Measurements from ENCODE around the gene LSM14B.

The LSM14B gene

DNA sequence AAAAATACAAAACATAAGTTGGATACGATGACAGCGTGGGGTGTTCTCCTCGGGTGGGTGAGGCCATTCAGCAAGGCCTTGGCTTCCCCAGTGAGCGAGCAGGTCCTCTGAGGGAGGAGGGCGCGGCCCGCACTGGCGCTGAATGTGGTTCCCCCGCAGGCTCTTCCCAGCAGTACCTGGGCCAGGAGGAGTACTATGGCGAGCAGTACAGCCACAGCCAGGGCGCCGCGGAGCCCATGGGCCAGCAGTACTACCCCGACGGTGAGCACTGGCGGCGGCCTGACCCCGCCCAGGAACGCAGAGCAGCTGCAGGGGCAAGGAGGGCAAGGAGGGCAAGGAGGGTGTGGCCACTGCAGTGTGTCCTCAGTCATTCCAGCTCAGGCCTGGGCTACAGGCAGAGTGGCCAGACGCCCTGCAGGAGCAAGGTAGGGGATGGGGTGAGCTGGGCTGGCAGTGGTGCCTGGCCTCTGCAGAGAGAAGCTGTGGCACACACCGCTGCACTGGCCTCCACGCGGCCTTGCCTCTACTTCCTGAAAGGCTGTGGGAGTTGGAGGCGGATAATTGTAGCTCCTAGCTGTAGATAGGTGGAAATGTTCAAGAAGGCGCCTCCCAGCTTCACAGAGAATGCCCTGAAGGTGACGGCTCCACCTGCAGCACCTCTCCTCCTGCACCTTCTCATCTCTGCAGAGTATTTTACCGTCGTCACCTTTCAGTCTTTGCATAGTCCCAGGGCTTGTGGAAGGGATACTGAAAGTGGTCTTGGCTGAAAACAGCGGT lies 41.9 kb downstream of the LSM14B start:
- no peak for DNase-seq (ENCODE audit: low spot score)

- DNase-seq (ENCODE audit: low spot score): no peak
These were observed 42.8 kb downstream of the LSM14B start for GRCh38 chr20:62164879-62165761.

- no peak for DNase-seq (ENCODE audit: low spot score)
These were observed 43.6 kb downstream of the LSM14B start for GRCh38 chr20:62165762-62166399.

- DNase-seq (ENCODE audit: low spot score): no peak
These were observed 45.2 kb downstream of the LSM14B start for GRCh38 chr20:62167474-62167873.

- DNase-seq (ENCODE audit: low spot score): no peak
These were observed 45.8 kb downstream of the LSM14B start for GRCh38 chr20:62168061-62168460.

- no peak for DNase-seq (ENCODE audit: low spot score)
These were observed 46.7 kb downstream of the LSM14B start for GRCh38 chr20:62168890-62169435.

GRCh38 chr20:62170536-62170935 lies 48.3 kb downstream of the LSM14B start:
- DNase-seq (ENCODE audit: low spot score): no peak

DNA sequence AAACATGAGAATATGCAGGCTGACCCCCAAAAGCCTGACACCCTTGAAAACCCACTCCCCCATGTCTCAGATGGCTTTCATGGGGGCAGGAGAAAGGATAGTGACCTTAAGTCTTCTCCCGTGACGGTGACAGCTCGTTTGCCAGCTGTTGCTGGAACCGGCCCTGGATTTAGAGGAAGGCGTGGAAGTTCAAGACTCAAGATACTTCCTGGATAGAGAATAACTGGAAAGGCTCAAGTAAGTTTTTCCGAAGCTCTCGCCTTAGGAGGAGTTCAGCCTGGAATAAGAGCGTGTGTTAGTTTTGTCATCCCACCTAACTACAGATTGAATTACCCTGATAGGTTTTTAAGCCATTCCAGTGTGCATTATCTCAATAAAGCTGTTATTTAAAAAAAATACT lies 49.0 kb downstream of the LSM14B start:
- no peak for DNase-seq (ENCODE audit: low spot score)

DNA sequence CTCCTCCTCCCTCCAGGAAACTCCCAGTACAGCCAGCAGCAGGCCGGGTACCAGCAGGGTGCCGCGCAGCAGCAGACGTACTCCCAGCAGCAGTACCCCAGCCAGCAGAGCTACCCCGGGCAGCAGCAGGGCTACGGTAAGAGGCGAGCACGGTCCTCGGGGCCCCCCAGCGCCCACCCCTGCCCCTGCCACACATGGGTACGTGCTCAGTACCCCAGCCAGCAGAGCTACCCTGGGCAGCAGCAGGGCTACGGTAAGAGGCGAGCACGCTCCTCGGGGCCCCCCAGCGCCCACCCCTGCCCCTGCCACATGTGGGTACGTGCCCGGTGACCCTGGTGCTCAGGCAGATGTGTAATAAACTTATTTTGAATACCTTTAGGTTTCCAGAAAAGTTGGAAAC lies 50.4 kb downstream of the LSM14B start:
- no peak for DNase-seq (ENCODE audit: low spot score)

- no peak for DNase-seq (ENCODE audit: low spot score)
These were observed 51.9 kb downstream of the LSM14B start for GRCh38 chr20:62174021-62174804.

DNA sequence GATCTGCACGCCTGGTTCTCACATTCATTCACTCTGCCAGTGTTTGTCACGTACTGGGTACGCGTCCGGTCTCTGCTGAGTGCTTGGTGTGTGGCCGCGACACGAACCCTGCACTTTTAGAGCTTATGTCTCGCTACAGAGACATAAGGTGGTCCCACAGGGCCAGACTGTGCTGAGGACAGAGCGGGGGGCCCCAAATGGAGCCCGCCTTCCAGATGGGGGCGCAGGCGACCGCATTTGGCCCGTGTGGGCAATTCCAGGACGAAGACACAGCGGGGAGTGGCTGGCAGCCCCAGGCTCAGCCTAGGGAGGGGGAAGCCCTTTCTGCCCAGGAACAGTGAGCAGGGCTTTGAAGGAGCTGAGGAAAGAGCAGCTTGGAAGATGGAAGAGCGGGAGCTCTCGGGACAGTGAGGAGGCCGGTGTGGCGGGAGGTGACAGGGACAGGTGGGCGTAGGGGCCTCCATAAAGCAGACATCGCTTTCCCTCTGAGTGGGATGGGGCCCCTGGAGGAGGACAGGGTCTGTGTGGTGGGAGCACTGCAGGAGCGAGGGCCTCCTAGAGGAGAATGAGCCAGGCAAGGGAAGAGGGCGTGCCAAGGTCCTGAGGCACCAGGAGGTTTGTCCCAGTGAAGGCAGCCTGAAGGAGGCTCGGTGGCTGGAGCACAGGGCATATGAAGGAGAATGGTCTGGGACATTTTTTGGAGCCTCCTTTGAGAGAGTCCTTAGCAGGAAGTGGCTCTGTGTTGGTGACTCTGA lies 52.8 kb downstream of the LSM14B start:
- DNase-seq (ENCODE audit: low spot score): no peak

DNA sequence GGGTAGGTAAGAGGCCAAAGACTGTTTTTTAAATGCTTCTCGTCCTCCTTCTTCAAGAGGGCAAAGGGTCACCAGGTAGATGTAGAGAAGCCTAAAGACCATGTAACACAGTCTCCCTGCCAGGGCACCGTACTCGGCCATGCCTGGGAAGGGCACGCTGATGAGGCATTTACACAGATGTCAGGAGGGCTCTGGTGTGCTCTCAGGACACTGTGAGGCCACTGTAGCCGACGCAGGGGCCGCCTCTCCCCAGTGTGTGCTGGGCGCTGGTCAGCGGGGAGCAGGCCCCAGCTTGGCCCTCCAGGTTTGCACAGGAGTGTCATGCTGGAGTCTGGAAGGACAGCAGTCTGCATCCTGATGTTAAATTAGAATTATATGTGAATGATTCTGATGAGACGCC lies 53.4 kb downstream of the LSM14B start:
- DNase-seq (ENCODE audit: low spot score): no peak

GRCh38 chr20:62176866-62177265 lies 54.6 kb downstream of the LSM14B start:
- DNase-seq (ENCODE audit: low spot score): no peak

DNA sequence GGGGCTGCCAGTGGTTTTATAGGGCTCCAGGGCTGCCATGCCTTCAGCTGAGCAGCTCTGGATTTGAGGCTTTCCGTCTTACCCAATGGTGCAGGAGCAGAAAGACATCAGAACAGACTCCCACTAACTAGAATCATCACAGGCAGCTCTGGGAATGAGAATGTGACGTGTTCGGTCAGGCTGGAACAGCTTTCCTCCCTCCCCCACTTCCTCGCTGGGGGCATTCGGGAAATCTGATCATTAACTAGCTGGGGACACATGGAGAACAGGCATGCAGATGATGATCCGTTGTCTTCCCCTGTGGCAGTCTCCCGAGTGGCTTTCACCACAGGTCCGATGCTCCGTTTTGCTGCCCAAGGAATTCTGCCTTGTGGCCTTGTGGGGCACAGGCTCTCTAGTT lies 55.0 kb downstream of the LSM14B start:
- DNase-seq (ENCODE audit: low spot score): no peak

GRCh38 chr20:62178316-62179161 lies 56.3 kb downstream of the LSM14B start:
- DNase-seq (ENCODE audit: low spot score): no peak

DNA sequence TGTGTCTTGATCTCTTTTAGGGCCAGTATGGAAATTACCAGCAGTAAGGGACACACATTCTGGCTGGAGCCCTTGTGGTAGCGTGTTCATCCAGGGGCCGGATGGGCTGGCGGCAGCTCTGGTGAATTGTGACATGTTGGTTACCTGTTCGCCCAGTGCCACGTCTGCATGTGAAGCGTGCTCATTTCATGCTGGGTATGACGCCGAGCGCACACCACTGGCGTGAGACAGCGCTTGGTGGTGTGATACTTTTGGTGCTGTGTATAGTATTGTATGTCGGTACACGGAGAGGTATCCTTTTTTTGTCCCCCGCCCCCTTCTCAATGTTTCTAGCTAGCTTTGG lies 56.9 kb downstream of the LSM14B start:
- DNase-seq (ENCODE audit: low spot score): no peak

- DNase-seq (ENCODE audit: low spot score): peak; percentile 6
These were observed 59.5 kb downstream of the LSM14B start for GRCh38 chr20:62181808-62182207.

DNA sequence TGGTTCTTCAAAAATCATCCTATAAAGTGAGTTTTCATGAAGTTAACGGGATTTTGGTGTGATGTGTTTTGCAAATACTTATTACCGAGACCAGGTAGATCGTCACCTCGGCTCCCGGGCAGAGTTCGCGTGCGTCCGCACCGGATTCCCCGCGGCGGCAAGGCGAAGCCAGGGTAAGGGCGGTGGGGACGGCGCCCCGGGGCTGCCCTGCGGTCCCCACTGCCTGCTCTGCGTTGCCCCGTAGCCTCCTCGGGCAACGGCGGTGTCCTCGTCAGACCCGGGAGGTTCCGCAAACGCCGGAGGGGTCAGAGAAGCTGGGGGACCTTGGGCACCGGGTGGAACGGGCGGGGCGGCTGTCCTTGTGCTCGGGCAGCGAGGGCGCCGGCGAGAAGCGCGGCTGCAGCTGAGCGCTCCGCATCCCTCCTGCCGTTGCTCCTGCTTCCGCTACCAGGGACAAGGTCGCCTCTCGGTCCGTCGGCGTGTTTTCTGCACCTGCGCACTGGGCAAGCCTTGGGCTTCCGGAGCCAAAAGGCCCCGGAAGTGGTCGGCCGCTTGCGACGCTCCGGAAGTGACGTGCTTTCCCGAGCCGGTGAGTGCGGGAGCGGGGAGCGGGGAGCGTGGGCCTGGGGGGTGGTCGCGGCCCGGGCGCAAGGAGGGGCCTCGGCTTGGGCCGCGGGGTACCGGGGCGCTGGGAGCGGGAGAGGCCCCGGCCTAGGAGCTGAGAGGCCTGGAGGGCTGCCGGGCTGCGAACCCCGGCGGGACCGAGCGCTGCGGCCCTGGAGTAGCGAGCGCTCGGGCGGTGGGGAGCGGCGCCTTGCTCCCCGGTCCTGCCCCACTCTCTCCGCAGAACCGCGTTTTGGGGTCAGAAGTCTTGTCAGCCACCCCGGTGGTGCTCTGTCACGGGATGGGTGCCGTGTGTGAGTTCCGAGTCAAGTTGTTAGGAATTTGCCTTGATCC lies 60.5 kb downstream of the LSM14B start, which contains the start of gene MTG2:
TSS of gene MTG2 (plus strand) at position 560 of the 957 bp plus-strand sequence. CDS start 10,393 bp downstream, outside the sequence.
- peak; percentile 95 for DNase-seq (ENCODE audit: low spot score)

Measured in pons (tissue), 1 donor.